ENCODE results near the gene SEPTIN12.
A peak's percentile ranks its signal among the peaks of the same experiment; 100 is the strongest.
"Not testable (repeated sequence)": the region's sequence is repeated elsewhere in the genome, so short reads cannot be mapped to it uniquely, and the experiment has no call there.

The SEPTIN12 gene

GRCh38 chr16:4750896-4751295, 37.2 kb downstream of the SEPTIN12 start:
- DNase-seq: no peak

- DNase-seq: no peak
Observed at GRCh38 chr16:4749700-4750257, 38.4 kb downstream of the SEPTIN12 start.

GRCh38 chr16:4748682-4749411, 39.3 kb downstream of the SEPTIN12 start:
- DNase-seq: no peak

- no peak for DNase-seq
Observed at GRCh38 chr16:4747906-4748681, 40.1 kb downstream of the SEPTIN12 start.

- DNase-seq: no peak
Observed at GRCh38 chr16:4746991-4747574, 41.1 kb downstream of the SEPTIN12 start.

GRCh38 chr16:4746215-4746614, 41.9 kb downstream of the SEPTIN12 start:
- no peak for DNase-seq

- no peak for DNase-seq
Observed at GRCh38 chr16:4745274-4745569, 42.9 kb downstream of the SEPTIN12 start.

- DNase-seq: no peak
Observed at GRCh38 chr16:4744555-4745273, 43.4 kb downstream of the SEPTIN12 start.

- no peak for DNase-seq
Observed at GRCh38 chr16:4743226-4743878, 44.8 kb downstream of the SEPTIN12 start.

GRCh38 chr16:4738370-4738769, 49.8 kb downstream of the SEPTIN12 start:
- DNase-seq: not testable (repeated sequence)

GRCh38 chr16:4737545-4737944, 50.6 kb downstream of the SEPTIN12 start:
- no peak for DNase-seq

GRCh38 chr16:4736546-4736945, 51.6 kb downstream of the SEPTIN12 start:
- no peak for DNase-seq

GRCh38 chr16:4734730-4735535, 53.2 kb downstream of the SEPTIN12 start:
- DNase-seq: peak; percentile 87

GRCh38 chr16:4734063-4734729, 53.9 kb downstream of the SEPTIN12 start, which contains the start of the genes ANKS3 and DNAAF8:
ANKS3 (minus strand) TSS chr16:4734271; CDS start chr16:4730149, 4,122 bp downstream.
DNAAF8 (plus strand) TSS chr16:4734537; CDS start chr16:4736515, 1,978 bp downstream.
- DNase-seq: peak; percentile 74

GRCh38 chr16:4733747-4734062, 54.4 kb downstream of the SEPTIN12 start:
- no peak for DNase-seq

GRCh38 chr16:4733211-4733742, 54.9 kb downstream of the SEPTIN12 start:
- DNase-seq: no peak

- no peak for DNase-seq
Observed at GRCh38 chr16:4729876-4730275, 58.3 kb downstream of the SEPTIN12 start.

- no peak for DNase-seq
Observed at GRCh38 chr16:4728676-4729075, 59.5 kb downstream of the SEPTIN12 start.

Measured in activated effector memory CD4-positive, alpha-beta T cell treated with Interleukin-2 at 50 U/mL for 16 hours (primary cell).